Astrocyte (in vitro differentiated cells and primary cell): Measurements from ENCODE around the gene NDUFS3. TPM values are rescaled to one million over a fixed set of nuclear protein-coding genes. Genes with fewer than 3 reads are reported as not detected.

Source experiments
- DNase-seq: peaks from one replicate; pipeline ENCODE4 v3.0.0-alpha.2; 2010; ENCODE audit warnings: low read depth
- FAIRE-seq: peaks from 2 replicates; lab custom pipeline; 2011; peaks lifted over from hg19 to GRCh38; lab: Jason Lieb, UNC
- H2AFZ ChIP-seq: 2 replicates; pipeline ENCODE4 v1.6.0; 2012; ENCODE audit warnings: low read depth, low read length, inconsistent platforms
- H3K27ac ChIP-seq: 2 replicates; pipeline ENCODE4 v1.5.1; 2011; ENCODE audit warnings: low read depth, low read length, inconsistent platforms
- H3K27me3 ChIP-seq: 2 replicates; pipeline ENCODE4 v1.6.0; 2011; ENCODE audit warnings: low read length, inconsistent platforms; ENCODE audit not compliant: insufficient read depth
- H3K36me3 ChIP-seq: 2 replicates; pipeline ENCODE4 v1.5.1; 2011; ENCODE audit warnings: low read length, inconsistent platforms; ENCODE audit not compliant: insufficient read depth
- H3K4me1 ChIP-seq: 2 replicates; pipeline ENCODE4 v1.5.1; 2011; ENCODE audit warnings: low read length, inconsistent platforms; ENCODE audit not compliant: insufficient read depth
- H3K4me2 ChIP-seq: 2 replicates; pipeline ENCODE4 v1.6.0; 2012; ENCODE audit warnings: low read length, inconsistent platforms
- H3K4me3 ChIP-seq: 2 replicates; pipeline ENCODE4 v1.5.1; 2011; ENCODE audit warnings: low read depth, mild to moderate bottlenecking, low read length, inconsistent platforms; ENCODE audit not compliant: insufficient read depth
- H3K79me2 ChIP-seq: 2 replicates; pipeline ENCODE4 v1.6.0; 2012; ENCODE audit warnings: mild to moderate bottlenecking, low read length, inconsistent platforms; ENCODE audit not compliant: insufficient read depth
- H3K9ac ChIP-seq: 2 replicates; pipeline ENCODE4 v1.6.0; 2012; ENCODE audit warnings: mild to moderate bottlenecking, low read length, inconsistent platforms
- H3K9me3 ChIP-seq: 2 replicates; pipeline ENCODE4 v1.5.1; 2012; ENCODE audit warnings: low read depth, mild to moderate bottlenecking, low read length, inconsistent platforms; ENCODE audit not compliant: insufficient read depth
- H4K20me1 ChIP-seq: 2 replicates; pipeline ENCODE4 v1.6.0; 2012; ENCODE audit warnings: low read length, inconsistent platforms; ENCODE audit not compliant: insufficient read depth
- H3K27ac Mint-ChIP-seq: one replicate; pipeline ENCODE4 v1.8.0; 2021; ENCODE audit warnings: mild to moderate bottlenecking, mixed read lengths; ENCODE audit not compliant: unreplicated experiment
- H3K27me3 Mint-ChIP-seq: one replicate; pipeline ENCODE4 v1.8.0; 2021; ENCODE audit warnings: low read depth, mixed read lengths; ENCODE audit not compliant: unreplicated experiment
- H3K36me3 Mint-ChIP-seq: one replicate; pipeline ENCODE4 v1.8.0; 2021; ENCODE audit warnings: low read depth, mixed read lengths; ENCODE audit not compliant: unreplicated experiment
- H3K4me1 Mint-ChIP-seq: one replicate; pipeline ENCODE4 v1.8.0; 2021; ENCODE audit warnings: low read depth, mixed read lengths; ENCODE audit not compliant: unreplicated experiment
- H3K4me3 Mint-ChIP-seq: one replicate; pipeline ENCODE4 v1.8.0; 2021; ENCODE audit warnings: mild to moderate bottlenecking, moderate library complexity, mixed read lengths; ENCODE audit not compliant: unreplicated experiment
- H3K9me3 Mint-ChIP-seq: one replicate; pipeline ENCODE4 v1.8.0; 2021; ENCODE audit warnings: mild to moderate bottlenecking, mixed read lengths; ENCODE audit not compliant: unreplicated experiment
- EZH2 ChIP-seq: IDR thresholded peaks from 2 replicates; pipeline ENCODE4 v1.6.1; 2012; ENCODE audit warnings: mild to moderate bottlenecking, low read length, inconsistent platforms; ENCODE audit not compliant: insufficient read depth
- total RNA-seq: library from RNA; stranded (reverse); gene quantifications from 2 replicates; pipeline ENCODE4 v1.2.1, GENCODE V29; 2021
- TF ChIP-seq, protein P1 (sequence below): IDR thresholded peaks from 2 replicates; pipeline ENCODE4 v1.5.1; 2011; ENCODE audit warnings: low read depth, mild to moderate bottlenecking, inconsistent platforms, low read length, moderate library complexity; ENCODE audit not compliant: insufficient read depth

Gene NDUFS3
- total RNA-seq, 1 donor from 2014 or later = 80.7 TPM

DNA sequence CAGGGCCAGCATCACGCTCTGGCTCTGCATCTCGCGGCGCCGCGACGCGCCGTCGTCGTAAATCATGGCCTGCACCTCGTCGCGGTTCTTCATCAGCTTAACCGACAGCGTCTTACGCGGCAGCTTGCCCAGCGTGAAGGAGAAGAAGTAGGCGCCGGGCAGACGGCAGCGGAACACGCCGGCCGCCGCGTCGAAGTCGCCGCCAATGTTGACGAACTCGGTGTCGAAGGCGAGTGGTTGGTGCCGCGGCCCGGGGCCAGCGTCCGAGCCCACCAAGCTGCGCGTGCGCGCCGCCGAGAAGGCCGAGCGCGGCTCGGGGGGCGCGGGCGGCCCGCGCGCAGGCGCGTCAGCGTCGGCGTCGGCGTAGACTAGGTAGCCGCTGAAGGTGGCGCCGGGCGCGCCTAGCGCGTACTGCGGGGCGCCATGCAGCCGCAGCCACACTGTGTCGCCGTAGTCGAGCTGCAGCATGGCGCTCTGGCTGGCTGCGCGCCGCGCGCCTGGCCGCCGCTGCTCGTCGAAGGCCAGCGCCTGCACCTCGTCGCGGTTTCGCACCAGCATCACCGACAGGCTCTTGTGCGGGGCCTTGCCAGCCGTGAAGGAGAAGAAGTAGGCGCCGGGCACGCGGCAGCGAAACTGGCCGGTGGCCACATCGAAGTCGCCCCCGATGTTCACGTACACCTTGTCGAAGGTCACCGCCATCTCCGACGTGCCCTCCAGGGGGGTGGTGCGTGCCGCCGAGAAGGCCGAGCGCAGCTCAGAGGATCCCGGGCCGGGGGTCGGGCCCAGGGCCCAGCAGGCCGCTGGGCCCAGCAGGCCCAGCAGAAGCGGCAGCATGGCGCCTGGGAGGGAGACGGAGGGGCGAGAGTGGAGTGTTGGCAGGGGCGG is 11.3 kb downstream of the NDUFS3 start:
- Mint-ChIP-seq H3K9me3 (no peaks in the 10 kb centered on the region), H3K4me3 (no peak overlapping the region), H3K27me3 (peaks cover 33% of the 10 kb centered on the region), H3K27ac (no peak overlapping the region), H3K36me3 (peaks cover 6% of the 10 kb centered on the region), H3K4me1 (no peaks in the 10 kb centered on the region)
- DNase-seq (no peak), FAIRE-seq (no peak)
- no peak overlapping the region for H3K27ac ChIP-seq
- peak overlapping the region; percentile 79 for H3K4me2 ChIP-seq
- TF ChIP-seq EZH2 = peak; percentile 71
- TF ChIP-seq, protein P1, sequence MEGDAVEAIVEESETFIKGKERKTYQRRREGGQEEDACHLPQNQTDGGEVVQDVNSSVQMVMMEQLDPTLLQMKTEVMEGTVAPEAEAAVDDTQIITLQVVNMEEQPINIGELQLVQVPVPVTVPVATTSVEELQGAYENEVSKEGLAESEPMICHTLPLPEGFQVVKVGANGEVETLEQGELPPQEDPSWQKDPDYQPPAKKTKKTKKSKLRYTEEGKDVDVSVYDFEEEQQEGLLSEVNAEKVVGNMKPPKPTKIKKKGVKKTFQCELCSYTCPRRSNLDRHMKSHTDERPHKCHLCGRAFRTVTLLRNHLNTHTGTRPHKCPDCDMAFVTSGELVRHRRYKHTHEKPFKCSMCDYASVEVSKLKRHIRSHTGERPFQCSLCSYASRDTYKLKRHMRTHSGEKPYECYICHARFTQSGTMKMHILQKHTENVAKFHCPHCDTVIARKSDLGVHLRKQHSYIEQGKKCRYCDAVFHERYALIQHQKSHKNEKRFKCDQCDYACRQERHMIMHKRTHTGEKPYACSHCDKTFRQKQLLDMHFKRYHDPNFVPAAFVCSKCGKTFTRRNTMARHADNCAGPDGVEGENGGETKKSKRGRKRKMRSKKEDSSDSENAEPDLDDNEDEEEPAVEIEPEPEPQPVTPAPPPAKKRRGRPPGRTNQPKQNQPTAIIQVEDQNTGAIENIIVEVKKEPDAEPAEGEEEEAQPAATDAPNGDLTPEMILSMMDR = no peak
- peak overlapping the region; percentile 52 for H3K9ac ChIP-seq
- H3K79me2 ChIP-seq = no peaks in the 10 kb centered on the region
- H3K9me3 ChIP-seq = no peaks in the 10 kb centered on the region
- peaks cover 2% of the 10 kb centered on the region for H3K4me1 ChIP-seq
- H2AFZ ChIP-seq = peak overlapping the region; percentile 98
- peaks cover 35% of the 10 kb centered on the region for H3K27me3 ChIP-seq
- H3K4me3 ChIP-seq = peak overlapping the region; percentile 39
- H4K20me1 ChIP-seq = no peaks in the 10 kb centered on the region
- no peaks in the 10 kb centered on the region for H3K36me3 ChIP-seq

DNA sequence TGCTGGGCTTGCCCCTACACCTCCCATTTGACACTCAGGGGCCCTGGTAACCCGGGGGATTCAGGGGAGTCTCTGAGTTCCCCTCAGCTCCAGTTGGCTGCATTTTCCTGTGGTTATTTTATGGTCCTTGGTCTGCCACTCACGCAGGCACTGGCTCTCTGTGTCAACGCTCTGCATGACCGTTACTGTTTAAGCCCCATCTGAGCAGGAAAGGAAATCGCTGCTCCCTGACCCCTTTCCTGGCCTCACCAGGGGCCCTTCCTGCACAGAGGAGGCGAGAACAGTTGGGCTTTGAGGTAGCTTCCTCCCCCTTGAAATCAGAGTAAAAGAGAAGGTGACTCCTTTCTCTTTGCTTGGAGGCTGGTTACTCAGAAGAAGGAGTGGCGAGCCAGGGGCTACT is 12.9 kb downstream of the NDUFS3 start:
- Histone ChIP-seq H3K9me3 (no peaks in the 10 kb centered on the region), H2AFZ (no peak overlapping the region), H3K4me2 (no peak overlapping the region), H4K20me1 (no peaks in the 10 kb centered on the region), H3K4me1 (peaks cover 2% of the 10 kb centered on the region), H3K36me3 (no peaks in the 10 kb centered on the region), H3K9ac (no peak overlapping the region), H3K4me3 (no peak overlapping the region), H3K27ac (no peak overlapping the region), H3K27me3 (peaks cover 39% of the 10 kb centered on the region), H3K79me2 (no peaks in the 10 kb centered on the region)
- DNase-seq = no peak
- no peaks in the 10 kb centered on the region for H3K4me1 Mint-ChIP-seq
- H3K4me3 Mint-ChIP-seq = no peak overlapping the region
- TF ChIP-seq EZH2 = no peak
- TF ChIP-seq, protein P1 = no peak
- peaks cover 41% of the 10 kb centered on the region for H3K27me3 Mint-ChIP-seq
- H3K36me3 Mint-ChIP-seq = peaks cover 4% of the 10 kb centered on the region
- H3K9me3 Mint-ChIP-seq = no peaks in the 10 kb centered on the region
- H3K27ac Mint-ChIP-seq = no peak overlapping the region
- no peak for FAIRE-seq

DNA sequence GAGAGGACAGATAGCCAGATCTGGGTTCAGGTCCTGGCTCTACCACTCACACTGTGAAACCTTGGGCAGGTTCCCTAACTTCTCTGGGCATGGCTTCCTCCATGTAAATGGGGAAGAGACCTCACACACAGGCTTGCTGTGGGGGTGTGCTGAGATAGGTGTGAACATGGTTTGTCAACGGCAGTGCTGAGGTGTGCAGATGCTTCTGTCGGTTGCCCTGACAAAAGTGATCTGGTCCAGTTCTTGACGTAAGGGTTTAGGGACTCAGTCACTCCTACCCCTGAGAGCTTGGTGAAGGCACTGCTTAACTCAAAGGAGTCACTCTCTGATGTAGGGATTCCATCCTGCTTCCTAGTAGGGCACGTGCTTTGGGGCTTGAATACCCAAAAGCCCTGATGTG is 13.4 kb downstream of the NDUFS3 start:
- Histone ChIP-seq H3K27ac (no peak overlapping the region), H3K9me3 (no peaks in the 10 kb centered on the region), H3K79me2 (no peaks in the 10 kb centered on the region), H3K9ac (no peak overlapping the region), H3K4me1 (peaks cover 2% of the 10 kb centered on the region), H3K27me3 (peaks cover 39% of the 10 kb centered on the region), H2AFZ (no peak overlapping the region), H3K4me2 (no peak overlapping the region), H4K20me1 (no peaks in the 10 kb centered on the region), H3K4me3 (no peak overlapping the region), H3K36me3 (no peaks in the 10 kb centered on the region)
- TF ChIP-seq, protein P1 = no peak
- no peak for TF ChIP-seq EZH2
- Mint-ChIP-seq H3K9me3 (no peaks in the 10 kb centered on the region), H3K27me3 (peaks cover 41% of the 10 kb centered on the region), H3K36me3 (peaks cover 4% of the 10 kb centered on the region), H3K4me3 (no peak overlapping the region), H3K4me1 (no peaks in the 10 kb centered on the region), H3K27ac (no peak overlapping the region)
- no peak for FAIRE-seq
- no peak for DNase-seq
